ENCODE results near the gene NOS1.

GRCh38 chr12:117380083-117380482, 18.7 kb upstream of the NOS1 start:
- TF ChIP-seq, protein P1, sequence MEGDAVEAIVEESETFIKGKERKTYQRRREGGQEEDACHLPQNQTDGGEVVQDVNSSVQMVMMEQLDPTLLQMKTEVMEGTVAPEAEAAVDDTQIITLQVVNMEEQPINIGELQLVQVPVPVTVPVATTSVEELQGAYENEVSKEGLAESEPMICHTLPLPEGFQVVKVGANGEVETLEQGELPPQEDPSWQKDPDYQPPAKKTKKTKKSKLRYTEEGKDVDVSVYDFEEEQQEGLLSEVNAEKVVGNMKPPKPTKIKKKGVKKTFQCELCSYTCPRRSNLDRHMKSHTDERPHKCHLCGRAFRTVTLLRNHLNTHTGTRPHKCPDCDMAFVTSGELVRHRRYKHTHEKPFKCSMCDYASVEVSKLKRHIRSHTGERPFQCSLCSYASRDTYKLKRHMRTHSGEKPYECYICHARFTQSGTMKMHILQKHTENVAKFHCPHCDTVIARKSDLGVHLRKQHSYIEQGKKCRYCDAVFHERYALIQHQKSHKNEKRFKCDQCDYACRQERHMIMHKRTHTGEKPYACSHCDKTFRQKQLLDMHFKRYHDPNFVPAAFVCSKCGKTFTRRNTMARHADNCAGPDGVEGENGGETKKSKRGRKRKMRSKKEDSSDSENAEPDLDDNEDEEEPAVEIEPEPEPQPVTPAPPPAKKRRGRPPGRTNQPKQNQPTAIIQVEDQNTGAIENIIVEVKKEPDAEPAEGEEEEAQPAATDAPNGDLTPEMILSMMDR (conservative IDR thresholded peaks at IDR 0.05; ENCODE audit: low read length) = no peak
- no peak for TF ChIP-seq EZH2phosphoT487 (IDR thresholded peaks at IDR 0.05; ENCODE audit: borderline replicate concordance, low read depth, low read length)
